HTR-8/SVneo (cell line): ENCODE measurements around the gene RNF217.
A peak's percentile ranks its signal among the peaks of the same experiment; 100 is the strongest.
"Not testable (repeated sequence)": the region's sequence is repeated elsewhere in the genome, so short reads cannot be mapped to it uniquely, and the experiment has no call there.

Experiments
- DNase-seq: peaks from one replicate; pipeline ENCODE4 v3.0.0; 2011; ENCODE audit warnings: low spot score, mixed read lengths; ENCODE audit not compliant: insufficient read length
- FAIRE-seq: peaks from 2 replicates; lab custom pipeline; 2011; peaks lifted over from hg19 to GRCh38; lab: Jason Lieb, UNC

RNF217 gene

DNA sequence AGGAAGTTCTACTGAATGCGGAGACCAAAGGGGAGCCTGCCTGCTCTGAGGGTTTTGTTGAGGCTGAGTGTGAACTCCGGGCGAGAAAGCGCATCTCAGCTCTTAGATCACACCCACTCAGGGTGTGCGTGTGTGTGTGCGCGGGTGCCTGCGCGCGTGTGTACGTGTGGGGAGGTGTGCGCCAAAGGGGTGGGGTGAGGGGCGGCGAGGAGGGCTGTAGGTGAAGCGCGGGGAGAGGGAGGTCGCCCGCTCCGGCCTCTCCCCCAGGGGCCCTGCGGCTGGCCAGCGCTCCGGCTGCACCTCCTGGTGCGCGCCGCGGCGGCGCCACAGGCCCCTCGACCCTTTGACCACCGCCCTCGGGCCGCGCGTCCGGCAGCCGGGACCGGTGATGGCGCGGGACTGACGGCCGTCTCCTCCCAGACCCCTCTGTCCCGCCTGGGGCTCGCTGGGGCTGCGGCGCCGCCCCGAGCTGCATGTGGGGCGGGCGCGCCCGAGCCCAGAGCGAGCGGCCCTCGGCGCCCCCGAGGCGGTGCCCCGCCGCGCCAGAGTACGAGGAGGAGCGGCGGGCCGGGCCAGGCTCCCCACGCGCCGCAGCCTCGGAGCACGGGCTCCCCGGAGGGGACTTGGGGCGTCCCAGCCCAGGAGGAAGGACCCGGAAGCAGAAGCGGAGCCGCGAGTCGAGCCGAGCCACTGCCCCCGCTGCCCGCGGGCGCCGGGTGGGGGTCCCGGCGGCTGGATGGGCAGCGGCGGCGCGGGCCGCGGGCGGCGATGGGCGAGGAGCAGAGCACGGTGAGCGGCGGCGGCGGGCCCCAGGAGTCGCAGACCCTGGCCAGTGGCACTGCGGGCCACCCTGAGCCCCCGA lies at the start of gene RNF217:
TSS of gene RNF217 (plus strand) at position 661 of the 862 bp plus-strand sequence. CDS start at position 769, 108 bp downstream.
- peak; percentile 76 for FAIRE-seq
- DNase-seq = peak; percentile 63

GRCh38 chr6:124913056-124913455 lies 49.2 kb upstream of the RNF217 start:
- FAIRE-seq (no peak), DNase-seq (no peak)

DNA sequence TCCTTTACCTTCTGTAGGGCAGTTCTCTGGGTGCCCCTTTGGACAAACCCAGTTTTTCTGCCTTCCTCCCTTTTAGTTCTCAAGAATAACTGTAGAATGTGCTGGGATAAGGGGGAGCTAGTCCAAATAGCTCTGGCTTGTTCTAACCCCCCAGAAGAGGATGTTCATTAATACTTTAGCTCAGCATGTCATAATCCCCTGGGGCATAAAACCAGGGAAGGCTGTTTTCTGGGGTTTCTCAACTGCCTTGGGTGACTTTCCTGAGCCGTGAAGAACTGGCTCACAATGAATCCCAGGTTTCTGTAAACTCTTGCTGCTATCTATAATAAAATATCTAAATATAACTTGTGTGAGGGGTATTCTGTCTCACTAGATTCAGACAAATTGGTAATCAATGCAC lies 44.5 kb upstream of the RNF217 start:
- no peak for FAIRE-seq
- DNase-seq = no peak

GRCh38 chr6:124919703-124920102 lies 42.5 kb upstream of the RNF217 start:
- DNase-seq, FAIRE-seq: not testable (repeated sequence)

DNA sequence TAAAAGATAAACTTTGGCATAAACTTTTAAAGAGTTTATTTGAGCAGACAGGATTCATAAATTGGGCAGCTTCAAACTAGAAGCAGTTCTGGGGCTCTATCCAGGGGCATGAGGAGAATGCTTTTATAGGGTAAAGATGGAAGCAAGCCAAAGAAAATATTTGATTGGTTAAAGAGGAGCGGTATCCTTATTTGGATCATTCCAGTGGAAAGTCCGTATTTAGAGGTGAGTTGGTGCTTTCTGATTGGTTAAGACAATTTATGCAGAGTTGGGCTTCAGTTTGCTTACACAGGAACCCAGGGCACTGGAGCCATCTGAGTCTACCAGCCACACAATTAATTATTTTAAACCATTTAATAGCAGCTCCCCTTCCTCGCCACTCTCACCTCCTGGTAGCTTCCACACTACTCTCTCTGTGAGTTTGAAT lies 37.9 kb upstream of the RNF217 start:
- no peak for DNase-seq
- no peak for FAIRE-seq

DNA sequence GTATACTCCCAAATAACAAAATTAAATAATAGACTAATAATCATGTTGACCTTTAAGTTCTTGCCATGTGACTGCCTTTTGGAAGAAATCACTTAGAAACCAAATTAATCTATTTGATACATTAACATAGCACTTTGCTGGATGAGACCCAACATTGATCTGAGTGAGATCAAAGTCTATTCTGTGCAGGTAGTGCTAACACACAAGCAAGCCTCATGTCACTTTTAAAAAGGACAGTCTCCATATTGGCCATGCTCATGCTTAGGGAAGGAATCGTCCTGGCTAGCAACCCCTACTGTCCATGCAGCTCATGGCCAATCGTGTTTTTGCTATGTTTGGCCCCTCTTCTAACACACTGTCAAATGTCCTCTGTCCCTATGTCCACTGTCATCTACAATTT lies 35.8 kb upstream of the RNF217 start:
- DNase-seq (no peak), FAIRE-seq (no peak)

DNA sequence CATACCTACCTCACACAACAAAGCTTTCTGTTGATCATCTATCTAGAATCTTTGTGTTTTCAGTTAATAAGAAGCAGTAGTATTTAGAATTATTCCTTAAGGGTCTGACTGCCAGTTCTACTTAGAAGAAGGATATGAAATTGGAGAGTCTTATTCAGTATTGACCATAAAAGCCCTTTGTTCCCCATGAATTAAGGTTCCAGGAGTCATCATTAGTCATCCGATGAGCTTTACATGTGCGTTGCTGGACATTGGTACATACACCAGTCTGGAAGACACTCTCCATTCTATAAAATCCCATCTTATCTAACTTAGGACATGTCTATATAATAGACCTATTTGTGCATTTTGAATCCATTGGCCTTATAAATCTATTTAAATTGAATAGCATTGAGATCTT lies 34.4 kb upstream of the RNF217 start:
- FAIRE-seq = no peak
- DNase-seq = no peak

DNA sequence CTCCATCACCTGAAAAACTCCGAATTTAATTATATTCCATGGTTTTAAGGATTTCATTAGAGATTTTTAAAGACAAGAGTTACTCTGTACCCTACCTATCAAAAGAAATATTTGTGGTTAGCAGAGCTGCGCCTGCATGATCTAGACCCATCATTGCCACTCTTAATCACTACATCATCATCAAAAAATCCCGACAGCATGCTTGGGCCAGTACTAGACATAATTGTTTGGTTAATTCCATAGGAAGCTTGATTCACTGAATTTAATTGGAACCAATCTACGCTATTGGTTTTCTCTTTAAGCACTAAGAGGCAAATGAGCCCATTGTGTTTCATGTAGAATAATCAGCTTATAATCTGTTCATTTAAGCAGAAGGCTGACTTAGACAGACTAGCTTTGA lies 33.4 kb upstream of the RNF217 start:
- FAIRE-seq = no peak
- DNase-seq = no peak

DNA sequence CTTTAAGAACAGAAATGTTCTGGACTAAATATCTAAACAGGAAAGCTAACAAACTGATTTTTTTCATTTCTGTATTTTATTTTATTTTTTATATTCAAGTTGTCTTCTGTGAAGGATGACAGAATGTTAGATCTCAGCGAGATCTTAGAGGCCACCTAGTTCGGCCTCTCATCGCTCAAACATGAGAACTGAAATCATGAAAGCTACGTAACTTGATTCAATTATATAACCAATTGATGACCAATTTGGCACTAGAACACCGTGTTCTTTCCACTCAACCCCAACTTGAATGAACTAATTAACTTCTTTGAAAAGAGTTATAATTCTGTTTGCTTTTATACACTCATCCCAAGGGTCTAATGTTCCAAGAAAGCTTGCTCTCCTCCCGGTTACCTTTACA lies 24.6 kb upstream of the RNF217 start:
- no peak for DNase-seq
- FAIRE-seq = no peak

GRCh38 chr6:124941259-124941658 lies 21.0 kb upstream of the RNF217 start:
- DNase-seq = no peak
- FAIRE-seq = no peak

GRCh38 chr6:124943658-124944057 lies 18.6 kb upstream of the RNF217 start:
- no peak for DNase-seq
- FAIRE-seq = no peak

- FAIRE-seq (no peak), DNase-seq (no peak)
Measured at GRCh38 chr6:124947971-124948451, 14.2 kb upstream of the RNF217 start.

DNA sequence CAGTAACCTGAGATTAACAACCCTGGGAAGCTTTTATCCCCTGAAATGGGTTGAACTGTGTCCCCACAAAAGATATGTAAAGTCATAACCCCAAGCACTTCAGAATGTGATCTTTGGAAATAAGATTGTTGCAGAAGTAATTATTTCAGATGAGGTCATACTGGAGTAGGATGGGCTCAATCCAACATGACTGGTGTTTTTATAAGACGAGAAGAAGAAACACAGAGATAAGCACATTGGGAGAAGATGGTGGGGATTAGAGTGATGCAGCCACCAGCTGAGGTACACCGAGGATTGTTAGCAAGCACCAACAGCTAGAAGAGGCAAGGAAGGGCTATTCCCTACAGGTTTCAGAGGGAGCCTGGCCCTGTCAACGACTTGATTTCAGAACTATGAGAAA lies 12.5 kb upstream of the RNF217 start:
- FAIRE-seq (no peak), DNase-seq (no peak)

GRCh38 chr6:124953808-124954207 lies 8.4 kb upstream of the RNF217 start:
- DNase-seq (no peak), FAIRE-seq (no peak)

DNA sequence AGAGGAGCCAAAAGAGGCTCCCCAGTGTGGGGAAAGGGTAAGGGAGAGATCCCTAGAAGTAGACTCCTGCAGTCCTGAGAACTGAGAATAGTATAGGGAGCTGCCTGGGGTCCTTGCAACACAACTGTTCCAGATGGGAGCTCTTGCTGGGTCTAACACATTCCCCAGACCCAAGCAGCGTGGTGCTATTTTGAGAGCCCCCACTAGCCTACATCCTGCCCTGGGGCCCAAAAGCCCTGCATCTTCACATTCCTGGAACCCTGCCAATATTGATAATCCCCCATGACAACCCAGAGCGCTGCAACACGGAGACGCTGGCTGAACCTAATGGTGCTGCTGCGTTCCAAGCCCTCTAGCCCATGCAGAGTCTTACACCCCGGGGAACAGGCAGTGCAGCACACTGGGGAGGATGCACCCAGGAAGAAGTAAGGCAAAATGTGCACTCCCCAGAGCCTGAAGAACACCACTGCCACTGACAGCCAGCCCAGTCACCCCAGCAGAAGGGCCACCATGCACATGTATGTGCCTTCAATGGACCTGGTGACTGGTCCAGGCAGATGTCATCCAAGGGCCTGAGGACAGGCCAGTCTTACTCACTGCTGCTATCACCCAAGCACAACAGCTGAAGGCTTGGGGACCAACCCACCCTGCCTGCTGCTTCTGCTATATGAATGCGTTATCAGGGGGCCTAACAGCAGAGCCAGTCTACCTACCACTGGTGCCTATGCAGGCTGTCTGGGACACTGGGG lies 7.0 kb upstream of the RNF217 start:
- no peak for FAIRE-seq
- no peak for DNase-seq

- no peak for FAIRE-seq
- no peak for DNase-seq
Measured at GRCh38 chr6:124956018-124956417, 6.2 kb upstream of the RNF217 start.

DNA sequence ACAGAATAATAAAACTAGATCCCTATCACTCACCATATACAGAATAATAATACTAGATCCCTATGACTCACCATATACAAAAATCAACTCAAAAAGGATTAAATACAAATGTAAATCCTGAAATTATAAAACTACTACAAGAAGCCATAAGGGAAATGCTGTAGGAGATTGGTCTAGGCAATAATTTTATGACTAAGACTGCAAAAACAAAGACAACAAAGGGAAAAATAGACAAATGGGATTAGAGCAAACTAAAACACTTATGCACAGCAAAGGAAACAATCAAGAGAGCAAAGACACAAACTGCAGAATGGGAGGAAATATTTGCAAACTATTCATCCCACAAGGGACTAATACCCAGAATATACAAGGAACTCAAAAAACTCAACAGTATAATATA lies 4.1 kb upstream of the RNF217 start:
- DNase-seq (no peak), FAIRE-seq (no peak)

DNA sequence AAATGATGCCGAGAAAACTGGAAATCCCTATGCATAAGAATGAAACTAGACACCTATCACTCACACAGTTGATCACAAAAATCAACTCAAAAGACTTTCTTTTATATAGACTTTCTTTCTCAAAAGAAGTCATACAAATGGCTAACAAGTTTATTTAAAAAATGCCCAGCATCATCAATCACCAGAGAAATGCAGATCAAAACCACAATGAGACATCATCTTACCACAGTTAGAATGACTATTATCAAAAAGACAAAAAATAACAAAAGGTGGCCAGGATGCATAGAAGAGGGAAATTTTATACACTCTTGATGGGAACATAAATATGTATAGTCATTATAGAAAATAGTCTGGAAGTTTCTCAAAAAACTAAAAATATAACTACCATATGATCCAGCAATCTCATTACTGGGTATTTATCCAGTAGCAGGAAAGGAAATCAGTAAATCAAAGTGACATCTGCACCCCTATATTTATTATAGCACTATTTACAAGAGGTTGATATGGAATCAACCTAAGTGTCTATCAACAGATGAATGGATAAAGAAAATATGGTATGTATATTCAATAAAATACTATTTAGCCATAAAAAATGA lies 3.4 kb upstream of the RNF217 start:
- FAIRE-seq = no peak
- no peak for DNase-seq

- no peak for FAIRE-seq
- DNase-seq = no peak
Measured at GRCh38 chr6:124960757-124961463, 1.3 kb upstream of the RNF217 start.

- DNase-seq (no peak), FAIRE-seq (no peak)
Measured at GRCh38 chr6:124961464-124961776, 817 bp upstream of the RNF217 start.
